NCI-H146 treated with DMSO at 0.1 percent for 48 hours (cell line): Measurements from ENCODE around the gene C12orf42.

Experiments used
- DNase-seq: peaks from one replicate; lab custom pipeline; 2025; ENCODE audit not compliant: unreplicated experiment; lab: John Stamatoyannopoulos, UW

Gene C12orf42

GRCh38 chr12:103495469-103496456 lies at the start of gene C12orf42:
C12orf42 (minus strand) TSS chr12:103495968; CDS start chr12:103478426, 17,542 bp downstream.
- DNase-seq: peak; percentile 94

- no peak for DNase-seq
Observed at GRCh38 chr12:103542078-103542477, 46.3 kb upstream of the C12orf42 start.

- no peak for DNase-seq
Observed at GRCh38 chr12:103540319-103540718, 44.6 kb upstream of the C12orf42 start.

- DNase-seq: no peak
Observed at GRCh38 chr12:103538397-103538796, 42.6 kb upstream of the C12orf42 start.

- DNase-seq: no peak
Observed at GRCh38 chr12:103530307-103531066, 34.7 kb upstream of the C12orf42 start.

- peak; percentile 16 for DNase-seq
Observed at GRCh38 chr12:103529306-103529705, 33.5 kb upstream of the C12orf42 start.

GRCh38 chr12:103524238-103524875 lies 28.6 kb upstream of the C12orf42 start:
- DNase-seq: no peak

GRCh38 chr12:103523771-103524170 lies 28.0 kb upstream of the C12orf42 start:
- no peak for DNase-seq

- no peak for DNase-seq
Observed at GRCh38 chr12:103520686-103521215, 25.0 kb upstream of the C12orf42 start.

GRCh38 chr12:103519632-103520031 lies 23.9 kb upstream of the C12orf42 start:
- no peak for DNase-seq

GRCh38 chr12:103518899-103519298 lies 23.1 kb upstream of the C12orf42 start:
- DNase-seq: no peak

GRCh38 chr12:103517161-103517560 lies 21.4 kb upstream of the C12orf42 start:
- no peak for DNase-seq

- DNase-seq: no peak
Observed at GRCh38 chr12:103515341-103515740, 19.6 kb upstream of the C12orf42 start.

GRCh38 chr12:103513875-103514274 lies 18.1 kb upstream of the C12orf42 start:
- DNase-seq: no peak

GRCh38 chr12:103505371-103506236 lies 9.8 kb upstream of the C12orf42 start:
- no peak for DNase-seq

GRCh38 chr12:103504606-103505005 lies 8.8 kb upstream of the C12orf42 start:
- no peak for DNase-seq

- peak; percentile 16 for DNase-seq
Observed at GRCh38 chr12:103503546-103504480, 8.0 kb upstream of the C12orf42 start.

- no peak for DNase-seq
Observed at GRCh38 chr12:103501447-103501846, 5.7 kb upstream of the C12orf42 start.

GRCh38 chr12:103499571-103499970 lies 3.8 kb upstream of the C12orf42 start:
- no peak for DNase-seq
